GM19351 (cell line): ENCODE results near the gene KLF8.

ENCODE experiments used
- ATAC-seq: cut with Tn5 transposase; IDR thresholded peaks from one replicate; pipeline ENCODE4 v1.9.1; 2021; ENCODE audit warnings: mild to moderate bottlenecking, moderate library complexity; ENCODE audit not compliant: unreplicated experiment

Gene KLF8

GRCh38 chrX:56309881-56310280, 77.7 kb downstream of the KLF8 start:
- no peak for ATAC-seq

GRCh38 chrX:56310581-56310980, 78.4 kb downstream of the KLF8 start:
- ATAC-seq: no peak

- no peak for ATAC-seq
Observed at GRCh38 chrX:56313308-56313707, 81.2 kb downstream of the KLF8 start.

DNA sequence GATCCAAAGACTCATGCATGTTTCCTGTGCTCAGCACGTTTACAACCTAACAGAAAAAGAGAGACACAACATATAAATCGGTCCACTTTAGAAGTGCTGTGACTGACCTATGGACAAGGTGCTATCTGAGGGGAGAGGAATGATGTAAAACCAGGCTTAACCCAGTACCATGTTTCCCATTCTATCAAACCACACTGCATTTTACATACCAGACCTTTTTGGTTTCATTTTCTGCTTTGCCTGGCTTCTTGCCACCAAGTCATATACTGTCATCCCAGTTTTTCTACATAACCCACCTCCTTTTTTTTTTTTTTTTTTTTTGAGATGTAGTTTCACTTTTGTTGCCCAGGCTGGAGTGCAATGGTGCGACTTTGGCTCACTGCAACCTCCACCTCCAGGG, 82.2 kb downstream of the KLF8 start:
- ATAC-seq: no peak

DNA sequence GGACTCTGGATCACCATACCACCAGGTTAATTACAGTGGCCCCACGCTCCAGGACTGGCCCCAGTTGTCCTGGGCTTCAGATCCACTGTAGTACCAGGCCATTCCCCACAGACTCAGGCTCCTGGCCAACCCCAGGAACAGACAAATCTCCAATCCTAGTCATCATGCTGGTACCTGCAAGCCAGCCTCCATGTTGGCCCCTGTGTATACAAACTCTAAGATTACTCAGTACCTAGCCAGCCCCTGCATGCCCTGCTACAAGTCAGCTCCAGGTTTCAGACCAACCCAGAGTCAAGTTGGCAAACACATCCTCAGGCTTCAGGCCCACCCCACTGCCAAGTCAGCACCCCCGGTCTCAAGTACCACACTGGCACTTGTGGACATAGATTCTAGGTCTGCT, 85.9 kb downstream of the KLF8 start:
- ATAC-seq: no peak

GRCh38 chrX:56319165-56319564, 87.0 kb downstream of the KLF8 start:
- ATAC-seq: no peak
